Fibroblast of skin of left quadriceps (primary cell): ENCODE measurements around the gene CHD5.

Source experiments
- DNase-seq, 2 experiments: peaks; one replicate each; pipeline ENCODE4 v3.0.0-alpha.2; 2013; ENCODE audit warnings: low read depth in 2 of 2

The CHD5 gene

DNA sequence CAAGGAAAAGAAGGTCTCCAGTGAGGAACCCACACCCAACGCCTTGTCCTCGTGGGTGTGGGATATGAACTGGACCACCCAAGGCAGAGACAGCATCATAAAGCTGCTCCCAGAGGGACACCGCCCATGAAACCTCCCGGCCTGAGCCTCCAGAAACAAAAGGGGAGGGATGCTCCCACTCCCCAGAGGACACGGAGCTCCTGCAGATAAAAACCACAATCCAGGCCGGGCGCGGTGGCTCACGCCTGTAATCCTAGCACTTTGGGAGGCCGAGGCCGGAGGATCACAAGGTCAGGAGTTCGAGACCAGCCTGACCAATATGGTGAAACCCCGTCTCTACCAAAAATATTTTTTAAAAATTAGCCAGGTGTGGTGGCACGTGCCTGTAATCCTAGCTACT, 66.4 kb downstream of the CHD5 start:
- DNase-seq: no peak

DNA sequence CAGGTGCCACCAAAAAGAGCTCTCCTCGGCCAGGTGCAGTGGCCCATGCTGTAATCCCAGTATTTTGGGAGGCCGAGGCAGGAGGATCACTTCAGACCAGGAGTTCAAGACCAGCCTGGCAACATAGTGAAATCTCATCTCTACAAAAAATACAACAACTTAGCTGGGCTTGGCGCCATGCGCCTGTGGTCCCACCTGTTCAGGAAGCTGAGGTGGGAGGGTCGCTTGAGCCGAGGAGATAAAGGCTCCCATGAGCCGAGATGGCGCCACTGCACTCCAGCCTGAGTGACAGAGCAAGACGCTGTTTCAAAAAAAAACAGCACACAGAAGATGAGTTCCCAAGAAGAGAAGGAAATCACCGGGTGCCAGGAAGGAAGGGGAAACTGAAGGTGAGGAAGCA, 67.0 kb downstream of the CHD5 start:
- DNase-seq: no peak

DNA sequence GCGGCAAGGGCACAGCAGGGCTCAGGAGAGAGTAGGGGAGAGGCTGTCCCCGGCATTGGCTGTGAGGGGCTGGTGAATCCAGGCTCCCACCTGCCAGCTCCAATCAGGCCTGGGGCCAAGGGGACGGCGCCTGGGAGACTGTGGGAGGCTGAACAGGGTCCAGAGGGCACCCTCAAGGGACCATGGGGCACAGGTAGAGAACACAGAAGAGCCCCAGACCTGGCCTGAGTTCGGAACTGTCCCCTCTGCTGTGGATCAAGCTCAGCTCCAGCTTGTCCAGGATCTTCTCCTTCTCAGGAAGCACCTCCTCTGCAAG, 67.5 kb downstream of the CHD5 start:
- DNase-seq: no peak

GRCh38 chr1:6111991-6112689, 68.0 kb downstream of the CHD5 start:
- DNase-seq: no peak

DNA sequence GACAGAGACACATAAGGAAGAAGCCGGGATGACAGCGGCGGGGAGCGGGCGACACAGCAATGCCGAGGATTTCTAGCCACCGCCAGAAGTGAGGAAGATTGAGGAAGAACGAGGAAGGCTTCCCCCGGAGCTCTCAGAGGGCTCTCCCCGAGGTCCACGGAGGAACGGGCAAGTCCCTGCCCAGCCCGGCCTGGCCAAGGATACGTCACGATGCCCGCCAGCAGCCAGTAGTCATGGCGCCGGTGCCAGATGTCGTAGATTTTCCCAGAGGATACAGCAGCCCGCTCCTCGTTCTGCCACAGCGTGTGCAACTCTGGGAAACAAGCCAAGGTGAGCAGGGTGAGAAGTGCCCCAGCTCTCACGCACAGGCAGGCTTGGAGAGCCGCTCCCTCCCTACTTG, 68.5 kb downstream of the CHD5 start:
- DNase-seq: no peak

- DNase-seq: no peak
These were observed 69.8 kb downstream of the CHD5 start for GRCh38 chr1:6110326-6110725.

GRCh38 chr1:6109688-6110087, 70.4 kb downstream of the CHD5 start:
- no peak for DNase-seq

DNA sequence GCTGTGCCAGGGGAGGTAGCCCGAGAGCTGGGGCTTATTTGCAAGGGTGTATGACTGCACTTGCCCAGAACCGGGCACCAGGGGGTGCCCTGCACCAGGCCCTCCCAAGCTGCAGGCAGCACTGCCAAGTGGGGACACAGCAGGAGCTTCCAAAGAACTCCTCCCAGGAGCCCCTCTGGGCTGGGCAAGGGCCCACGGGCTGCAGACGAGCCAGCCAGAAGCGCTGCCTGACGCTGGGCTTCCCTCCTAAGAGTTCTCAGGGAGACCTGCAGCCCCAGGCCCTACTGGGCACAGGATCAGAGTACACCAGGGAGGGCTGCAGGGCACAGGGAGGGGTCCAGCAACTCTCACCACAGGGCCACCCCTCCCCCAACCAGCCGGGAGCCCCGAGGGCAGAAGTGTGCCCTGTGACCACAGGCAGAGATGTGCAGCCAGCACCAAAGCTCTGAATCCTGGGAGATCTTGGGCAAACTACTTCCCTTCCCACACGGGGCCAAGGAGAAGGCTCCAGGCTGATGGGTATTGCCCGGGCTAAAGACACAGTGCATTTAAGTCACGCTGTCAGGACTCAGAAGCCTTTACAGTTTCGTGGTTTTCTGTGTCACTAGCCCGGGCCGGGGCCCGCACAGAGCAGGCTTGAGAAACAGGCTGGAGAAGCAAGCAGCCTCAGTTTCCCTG, 71.0 kb downstream of the CHD5 start:
- no peak for DNase-seq

GRCh38 chr1:6108476-6108875, 71.6 kb downstream of the CHD5 start:
- no peak for DNase-seq

GRCh38 chr1:6107409-6108356, 72.4 kb downstream of the CHD5 start:
- DNase-seq: no peak

DNA sequence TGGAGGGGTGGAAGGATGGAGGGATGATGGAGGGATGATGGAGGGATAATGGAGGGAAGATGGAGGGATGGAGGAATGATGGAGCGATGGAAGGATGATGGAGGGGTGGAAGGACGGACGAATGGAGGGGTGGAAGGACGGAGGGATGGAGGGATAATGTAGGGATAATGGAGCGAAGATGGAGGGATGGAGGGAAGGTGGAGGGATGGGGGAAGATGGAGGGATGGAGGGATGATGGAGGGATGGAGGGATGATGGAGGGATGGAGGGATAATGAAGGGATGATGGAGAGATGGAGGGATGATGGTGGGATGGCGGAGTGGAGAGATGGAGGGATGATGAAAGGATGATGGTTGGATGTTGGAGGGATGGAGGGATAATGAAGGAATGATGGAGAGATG, 73.1 kb downstream of the CHD5 start:
- no peak for DNase-seq

GRCh38 chr1:6106321-6106731, 73.8 kb downstream of the CHD5 start:
- DNase-seq: no peak

DNA sequence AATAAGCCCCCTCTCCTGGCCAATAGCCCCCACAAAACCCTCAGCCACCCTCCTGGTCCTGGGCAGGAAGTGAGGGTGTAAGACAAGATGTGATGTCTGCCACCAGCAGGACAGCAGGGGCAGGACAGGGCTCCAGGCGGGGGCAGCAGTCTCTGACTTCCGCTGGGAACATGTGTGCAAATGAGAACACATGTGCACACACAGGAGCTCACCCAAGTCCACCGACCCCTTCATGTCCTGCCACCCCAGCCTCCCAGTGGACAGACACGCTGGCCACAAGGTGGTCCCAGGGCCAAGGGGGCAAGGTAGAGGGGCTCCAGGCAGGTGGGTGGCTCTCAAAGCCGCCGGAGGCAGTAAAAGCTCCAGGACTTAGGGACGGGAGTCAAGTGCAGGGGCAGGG, 74.4 kb downstream of the CHD5 start:
- DNase-seq: no peak

DNA sequence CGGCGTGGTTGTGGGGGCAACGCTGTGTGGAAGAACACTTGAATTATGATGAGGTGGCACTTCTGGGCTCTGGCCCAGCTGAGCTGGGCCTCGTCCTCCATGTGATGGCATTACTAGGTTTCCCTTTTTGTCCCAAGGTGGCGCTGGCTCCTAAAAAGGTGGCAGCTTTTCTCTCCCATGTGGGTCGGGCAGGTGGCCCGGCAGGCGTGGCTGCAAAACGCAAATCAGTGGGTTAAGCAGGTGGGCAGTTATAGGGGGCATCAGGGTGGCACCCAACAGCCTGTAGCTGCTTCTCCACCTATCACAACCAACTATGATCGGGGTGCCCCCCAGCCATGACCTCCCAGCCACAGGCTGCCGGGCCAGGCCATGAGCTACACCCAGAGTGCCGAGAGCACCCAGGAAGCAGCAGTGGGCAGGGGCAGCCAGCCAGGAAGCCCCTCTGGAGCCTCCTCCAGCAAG, 74.9 kb downstream of the CHD5 start:
- DNase-seq: no peak

GRCh38 chr1:6104631-6105030, 75.5 kb downstream of the CHD5 start:
- DNase-seq: no peak

DNA sequence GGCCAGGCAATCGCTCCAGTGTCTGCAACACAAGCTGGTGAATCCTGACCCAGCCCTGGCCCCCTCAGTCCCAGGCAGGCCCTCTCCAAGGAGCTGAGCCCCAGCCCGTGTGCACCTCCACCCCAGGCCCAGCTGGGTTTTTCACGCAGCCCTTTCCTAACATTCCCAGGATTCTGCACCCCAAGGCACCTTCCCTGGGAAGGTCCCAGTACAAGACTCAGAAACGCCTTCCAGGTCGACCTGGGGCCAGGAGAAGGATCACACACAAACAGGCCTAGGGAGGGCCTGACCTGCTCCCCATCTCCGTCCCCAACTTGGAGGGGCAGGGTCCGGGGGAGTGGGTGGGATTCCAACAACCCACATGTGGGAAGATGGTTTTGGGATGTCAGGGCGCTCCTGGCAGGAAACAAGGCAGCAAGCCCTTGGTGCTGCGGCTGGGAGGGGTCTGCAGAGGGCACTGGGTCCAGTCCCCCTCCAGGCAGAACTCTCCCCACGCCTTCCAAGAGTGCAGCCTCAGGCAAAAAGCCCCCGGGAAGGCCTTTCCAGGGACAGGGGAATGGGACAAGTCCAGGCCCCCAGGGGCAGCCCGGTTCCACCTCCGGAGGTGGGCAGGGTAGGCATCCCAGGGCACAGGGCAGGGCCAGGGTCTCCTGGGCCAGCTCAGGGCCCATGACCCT, 76.1 kb downstream of the CHD5 start:
- no peak for DNase-seq

- no peak for DNase-seq
These were observed 76.8 kb downstream of the CHD5 start for GRCh38 chr1:6103111-6103853.

DNA sequence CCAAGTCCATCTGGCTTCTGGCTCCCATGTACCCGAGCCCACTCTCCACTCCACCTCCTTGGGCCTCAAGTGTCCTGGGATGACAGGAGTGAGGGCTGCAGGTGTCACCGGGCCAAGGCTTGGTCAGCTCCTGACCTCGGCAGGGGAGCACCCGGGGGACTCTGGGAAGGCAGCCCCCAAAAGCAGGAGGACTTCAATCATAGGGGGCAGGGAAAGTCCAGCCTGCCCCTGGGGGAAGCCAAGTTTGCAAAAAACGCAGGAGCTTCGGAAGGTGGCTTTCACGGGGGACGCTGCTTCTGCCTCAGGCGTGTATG, 77.6 kb downstream of the CHD5 start:
- DNase-seq: no peak

- no peak for DNase-seq
These were observed 78.1 kb downstream of the CHD5 start for GRCh38 chr1:6101826-6102531.

DNA sequence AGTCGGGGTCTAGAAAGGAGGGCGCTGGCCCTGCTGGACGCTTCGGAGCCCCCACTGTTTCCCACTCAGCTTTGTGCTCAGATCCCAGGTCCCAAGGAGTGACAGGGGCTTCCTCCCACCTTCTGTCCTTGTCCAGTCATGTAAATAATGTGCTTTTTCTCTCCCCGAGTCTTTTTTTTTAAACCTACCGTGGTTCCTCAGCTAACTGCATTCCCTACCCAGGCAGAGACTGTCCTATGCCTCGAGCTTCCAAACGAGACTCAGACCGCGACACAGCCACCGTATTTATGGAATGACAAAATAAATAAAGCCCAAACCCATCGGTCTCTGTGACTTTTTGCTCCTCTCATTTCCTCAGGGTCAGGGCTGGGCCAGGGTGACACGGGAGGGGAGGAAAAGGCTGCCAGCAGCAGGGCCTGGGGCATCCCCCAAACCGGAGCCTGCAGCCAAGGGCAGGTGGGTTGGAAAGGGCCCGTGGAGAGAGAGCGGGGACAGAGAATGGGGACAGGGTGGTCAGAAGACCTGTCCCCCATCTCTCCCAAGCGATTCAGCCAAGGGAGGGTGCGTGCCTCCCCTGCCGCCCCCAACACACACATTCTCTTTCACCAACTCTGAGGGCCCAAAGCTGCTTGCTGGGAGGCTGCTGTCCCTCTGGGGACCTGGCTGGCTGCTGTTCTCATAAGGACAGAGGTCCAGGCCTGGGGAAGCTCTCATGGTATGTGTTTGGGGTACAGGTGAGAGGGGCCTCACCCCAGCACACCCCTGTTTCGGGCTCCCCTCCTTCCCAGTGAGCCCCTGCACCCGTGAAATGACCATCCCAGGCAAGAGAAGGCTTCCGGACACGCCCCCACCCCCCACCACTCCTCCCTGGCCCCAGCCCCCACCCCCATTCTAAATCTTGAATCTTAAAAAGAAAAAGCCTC, 79.0 kb downstream of the CHD5 start:
- DNase-seq: no peak
